Measurements from ENCODE around the gene IVNS1ABP.
"Not testable (repeated sequence)": the region's sequence is repeated elsewhere in the genome, so short reads cannot be mapped to it uniquely, and the experiment has no call there.

Gene IVNS1ABP

GRCh38 chr1:185317034-185317885 is at the start of gene IVNS1ABP:
TSS of gene IVNS1ABP (minus strand) at chr1:185317243. CDS start at chr1:185309493, 7,750 bp downstream.
- peak; percentile 98 for DNase-seq

- DNase-seq: no peak
Measured at GRCh38 chr1:185365951-185366350, 48.9 kb upstream of the IVNS1ABP start.

DNA sequence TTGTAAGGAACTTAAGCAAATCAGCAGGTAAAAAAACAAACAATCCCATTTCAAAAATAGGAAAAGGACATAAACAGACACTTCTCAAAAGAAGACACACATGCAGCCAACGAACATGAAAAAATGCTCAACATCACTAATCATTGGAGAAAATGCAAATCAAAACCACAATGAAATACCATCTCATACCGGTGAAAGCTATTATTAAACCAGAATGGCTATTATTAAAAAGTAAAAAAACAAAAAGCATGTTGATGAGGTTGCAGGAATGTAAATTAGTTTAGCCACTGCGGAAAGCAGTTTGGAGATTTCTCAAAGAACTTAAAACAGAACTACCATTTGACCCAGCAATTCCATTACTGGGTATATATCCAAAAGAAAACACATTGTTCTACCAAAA is 47.5 kb upstream of the IVNS1ABP start:
- DNase-seq: not testable (repeated sequence)

GRCh38 chr1:185363205-185363604 is 46.2 kb upstream of the IVNS1ABP start:
- DNase-seq: no peak

DNA sequence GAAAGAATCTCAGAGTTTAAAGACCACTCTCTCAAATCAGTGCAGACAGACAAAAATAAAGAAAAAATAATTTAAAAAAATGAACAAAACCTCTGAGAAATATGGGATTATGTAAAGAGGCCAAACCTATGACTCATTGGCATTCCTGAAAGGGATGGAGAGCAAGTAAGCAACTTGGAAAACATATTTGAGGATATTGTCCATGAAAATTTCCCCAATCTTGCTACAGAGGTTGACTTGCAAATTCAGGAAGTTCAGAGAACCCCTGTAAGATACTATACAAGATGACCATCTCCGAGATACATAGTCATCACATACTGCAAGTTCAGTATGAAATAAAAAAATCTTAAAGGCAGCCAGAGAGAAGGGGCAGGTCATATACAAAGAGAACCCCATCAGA is 43.7 kb upstream of the IVNS1ABP start:
- no peak for DNase-seq

DNA sequence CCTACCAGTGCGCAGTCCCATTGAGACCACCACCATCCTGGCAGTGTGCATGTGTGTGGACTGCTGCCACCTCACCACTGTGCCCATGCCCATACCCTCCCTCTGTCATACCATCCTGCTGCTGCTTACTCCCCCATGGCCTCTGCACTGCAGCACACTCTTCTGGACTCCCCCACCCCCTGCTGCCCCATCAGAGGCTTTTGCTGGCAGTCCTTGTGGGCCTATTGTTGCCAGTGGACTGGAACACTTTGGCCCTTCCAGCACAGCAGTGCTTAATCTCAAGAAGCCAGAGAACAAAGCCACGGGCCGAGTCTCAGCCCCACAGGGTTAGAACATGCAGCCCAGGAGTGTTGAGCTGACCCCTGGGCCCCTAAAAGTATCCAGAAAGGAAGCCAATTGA is 41.9 kb upstream of the IVNS1ABP start:
- no peak for DNase-seq

- no peak for DNase-seq
Measured at GRCh38 chr1:185355947-185356346, 38.9 kb upstream of the IVNS1ABP start.

DNA sequence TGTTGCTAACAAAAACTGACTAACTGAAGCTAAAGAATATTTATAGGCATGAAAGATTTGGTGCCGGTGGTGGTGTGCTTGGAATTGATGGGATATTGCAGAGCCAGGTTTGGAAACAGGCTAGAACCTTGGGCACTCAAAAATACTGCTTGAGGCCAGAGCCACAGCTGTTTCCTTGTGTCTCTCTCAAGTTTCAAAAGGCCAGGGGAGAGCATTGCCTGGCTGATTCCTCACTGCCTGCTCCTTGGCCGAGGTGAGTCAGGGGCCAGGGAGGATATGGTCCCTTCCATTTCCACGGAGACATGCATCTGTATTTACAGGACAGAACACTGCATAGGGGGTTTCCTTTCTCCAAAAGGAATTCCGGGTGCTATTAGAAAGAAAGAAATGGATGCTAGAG is 36.1 kb upstream of the IVNS1ABP start:
- DNase-seq: no peak

DNA sequence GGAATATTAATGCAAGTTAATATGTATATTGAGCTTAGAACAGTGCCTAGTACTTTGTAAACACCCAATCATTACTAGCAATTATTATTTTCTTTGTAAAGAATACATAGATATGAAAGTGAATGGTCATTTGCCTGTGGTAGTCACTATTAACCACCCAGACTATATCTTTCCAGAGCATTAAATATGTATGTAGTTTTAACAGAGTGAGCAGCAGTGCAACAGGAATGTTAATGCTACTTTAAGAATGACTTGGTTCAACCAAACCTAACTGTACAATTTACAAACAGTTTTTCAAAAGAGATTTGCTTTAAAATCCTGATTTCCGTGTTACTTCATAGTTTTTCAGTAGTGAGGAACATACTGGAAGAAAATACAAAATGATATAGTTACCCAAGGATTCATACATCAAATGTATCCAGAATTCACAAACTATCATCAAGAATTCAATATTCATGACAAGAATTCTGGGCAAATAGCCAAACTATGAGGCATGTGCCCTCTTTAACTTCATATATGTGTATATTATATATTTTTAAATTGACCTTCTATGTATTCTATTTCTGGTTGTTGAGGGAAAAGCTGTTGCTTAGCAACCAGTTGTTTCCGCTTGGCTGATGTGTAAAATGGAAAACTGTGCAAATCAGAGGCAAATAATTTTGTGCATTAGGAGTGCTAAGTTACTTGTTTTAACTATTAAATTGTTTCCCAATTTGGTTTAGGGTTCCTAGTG is 34.9 kb upstream of the IVNS1ABP start:
- no peak for DNase-seq

DNA sequence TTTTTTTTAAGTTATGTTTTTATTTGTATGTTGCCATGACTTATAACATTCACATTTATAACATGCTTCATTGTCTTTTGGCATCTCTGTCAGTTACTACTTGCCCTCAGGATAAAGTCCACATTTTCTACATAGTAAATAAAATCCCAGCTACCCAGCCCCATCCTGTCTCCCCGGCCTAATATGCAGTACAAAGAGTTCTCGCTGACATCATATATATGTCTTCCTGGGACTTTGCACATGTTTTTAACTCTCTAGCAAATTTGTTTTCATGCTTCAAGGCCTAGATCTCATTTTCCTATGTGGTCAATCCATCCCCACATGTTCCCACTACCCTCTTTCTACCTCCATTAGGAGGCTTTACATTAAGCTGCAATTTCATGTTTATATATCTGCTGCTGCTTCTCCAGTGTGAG is 33.0 kb upstream of the IVNS1ABP start:
- no peak for DNase-seq

DNA sequence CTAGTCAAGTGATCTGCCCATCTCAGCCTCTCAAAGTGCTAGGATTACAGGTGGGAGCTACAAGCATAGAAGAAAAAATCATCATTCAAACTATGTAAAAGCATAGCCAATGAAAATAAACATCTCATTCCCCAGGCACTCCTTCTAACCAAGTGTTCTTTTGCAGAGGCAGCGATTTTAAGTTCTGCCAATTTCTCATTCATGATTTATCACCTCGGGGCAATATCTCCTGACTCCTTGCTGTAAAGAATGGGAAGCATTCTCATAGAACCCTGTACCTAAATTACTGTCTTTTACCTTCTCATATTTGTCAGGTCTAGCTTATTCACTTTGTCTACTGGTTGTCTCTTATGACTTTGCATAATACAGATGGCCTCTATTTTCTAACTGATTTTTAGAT is 32.5 kb upstream of the IVNS1ABP start:
- no peak for DNase-seq

DNA sequence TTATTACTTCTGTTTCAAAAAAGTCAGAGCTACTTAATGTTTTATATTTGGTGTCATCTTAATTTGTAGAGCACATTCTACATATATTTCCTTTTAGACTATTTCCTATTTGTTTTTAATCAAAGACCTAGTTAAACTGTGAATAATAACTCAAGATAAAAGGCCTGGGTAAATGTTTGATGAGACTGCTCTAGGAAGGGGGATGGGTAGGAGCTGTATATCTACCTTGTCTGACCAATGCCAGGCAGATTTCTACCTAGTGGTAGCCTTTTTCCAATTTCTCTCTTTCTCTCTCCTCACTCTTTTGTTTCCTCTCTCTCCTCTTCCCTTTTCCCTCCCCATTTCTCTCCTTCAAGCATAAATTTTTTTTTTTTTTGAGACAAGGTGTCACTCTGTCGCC is 31.9 kb upstream of the IVNS1ABP start:
- DNase-seq: no peak

DNA sequence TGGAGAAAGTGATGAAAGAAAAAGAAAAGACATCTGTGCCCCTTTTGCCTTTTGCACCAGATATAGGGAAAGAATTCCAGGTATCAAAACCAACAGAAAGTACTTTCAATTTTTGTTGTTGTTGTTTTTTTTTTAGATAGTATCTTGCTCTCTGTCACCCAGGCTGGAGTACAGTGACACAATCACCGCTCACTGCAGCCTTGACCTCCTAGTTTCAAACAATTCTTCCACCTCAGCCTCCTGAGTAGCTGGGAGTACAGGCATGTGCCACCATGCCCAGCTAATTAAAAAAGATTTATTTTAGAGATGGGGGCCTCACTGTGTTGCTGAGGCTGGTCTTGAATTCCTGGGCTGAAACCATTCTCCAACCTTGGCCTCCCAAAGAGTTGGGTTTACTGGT is 31.3 kb upstream of the IVNS1ABP start:
- DNase-seq: no peak

GRCh38 chr1:185345913-185346720 is 29.1 kb upstream of the IVNS1ABP start:
- DNase-seq: no peak

DNA sequence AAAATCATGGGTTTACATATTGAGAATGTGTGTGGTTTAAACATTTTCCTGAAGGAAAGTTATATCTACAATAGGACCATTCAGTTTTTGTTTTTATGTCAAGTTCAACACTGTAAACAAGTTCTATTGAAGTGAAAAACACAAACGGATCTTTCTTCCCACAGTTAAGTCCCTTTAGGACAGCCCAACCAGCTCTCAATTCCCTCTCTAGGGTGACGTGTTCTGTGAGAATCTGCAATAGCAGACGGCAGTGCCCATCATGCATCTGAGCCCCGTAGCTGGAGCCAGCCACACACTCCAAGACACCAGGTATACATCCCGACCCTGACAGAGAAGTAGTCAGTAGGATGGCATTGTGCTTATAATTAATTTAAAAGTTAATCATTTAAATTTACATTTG is 26.3 kb upstream of the IVNS1ABP start:
- no peak for DNase-seq

- no peak for DNase-seq
Measured at GRCh38 chr1:185342672-185343259, 25.7 kb upstream of the IVNS1ABP start.

DNA sequence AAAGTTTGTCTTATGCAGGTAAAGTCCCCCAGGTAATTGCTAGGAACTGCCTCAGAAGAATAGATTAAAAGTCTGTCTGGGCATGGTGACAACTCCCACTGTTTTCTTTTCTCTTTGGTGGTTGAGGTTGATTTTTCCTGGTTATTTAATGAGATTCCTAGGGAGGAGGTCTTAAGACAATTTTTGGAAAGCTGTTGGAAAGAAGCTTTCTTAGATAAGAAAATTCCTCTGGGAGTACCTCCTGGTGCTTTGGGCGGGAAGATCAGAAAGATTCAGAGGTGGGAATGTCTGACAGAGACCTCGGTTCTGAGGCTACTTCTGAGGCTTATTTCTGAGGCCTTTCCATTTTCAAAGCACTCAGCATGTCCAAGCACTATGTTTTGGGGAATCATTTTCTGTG is 25.0 kb upstream of the IVNS1ABP start:
- DNase-seq: no peak

GRCh38 chr1:185341196-185341781 is 24.2 kb upstream of the IVNS1ABP start:
- no peak for DNase-seq

DNA sequence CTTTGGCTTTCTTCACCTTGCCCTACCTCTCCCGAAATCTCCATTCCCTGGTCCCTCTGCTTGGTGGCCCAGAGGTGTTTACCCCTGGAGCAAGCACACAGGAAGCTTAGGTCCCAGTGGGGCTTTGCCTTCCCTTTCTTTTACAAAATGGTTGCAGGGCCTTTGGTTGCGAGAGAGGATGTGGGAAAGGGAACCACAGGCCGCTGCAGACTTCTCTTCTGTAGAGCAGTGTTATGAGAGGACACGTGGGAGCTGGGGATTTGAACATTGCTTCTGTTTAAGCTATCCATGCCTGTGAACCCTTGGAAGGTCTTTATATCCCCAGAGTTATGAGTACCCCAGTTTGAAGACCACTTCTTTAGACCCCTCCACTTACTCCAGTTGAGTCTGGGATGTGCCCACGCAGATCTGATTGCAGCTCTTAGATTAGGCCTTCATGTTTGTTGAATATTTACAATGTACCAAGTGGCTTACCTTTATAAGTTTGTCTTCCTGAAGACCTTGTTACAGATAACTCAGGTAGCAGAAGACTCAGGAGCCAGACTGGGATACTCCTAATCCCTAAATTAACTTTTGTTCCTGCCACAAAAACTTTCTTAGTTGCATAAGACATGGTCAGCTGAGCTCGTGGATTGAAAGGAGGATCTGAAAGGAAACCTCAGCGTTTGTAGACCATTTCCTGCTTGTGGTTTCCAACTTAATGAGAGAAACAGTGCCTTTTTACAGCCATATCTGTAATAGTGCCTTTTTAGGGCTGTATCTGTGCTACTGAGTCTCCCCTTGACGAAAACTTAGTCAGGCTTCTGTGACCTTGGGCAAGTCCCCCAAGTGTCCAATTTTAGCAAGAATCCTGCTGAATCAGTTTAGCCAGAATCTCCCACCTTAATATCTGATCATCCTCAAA is 21.9 kb upstream of the IVNS1ABP start:
- DNase-seq: no peak

GRCh38 chr1:185337246-185337645 is 20.2 kb upstream of the IVNS1ABP start:
- no peak for DNase-seq

DNA sequence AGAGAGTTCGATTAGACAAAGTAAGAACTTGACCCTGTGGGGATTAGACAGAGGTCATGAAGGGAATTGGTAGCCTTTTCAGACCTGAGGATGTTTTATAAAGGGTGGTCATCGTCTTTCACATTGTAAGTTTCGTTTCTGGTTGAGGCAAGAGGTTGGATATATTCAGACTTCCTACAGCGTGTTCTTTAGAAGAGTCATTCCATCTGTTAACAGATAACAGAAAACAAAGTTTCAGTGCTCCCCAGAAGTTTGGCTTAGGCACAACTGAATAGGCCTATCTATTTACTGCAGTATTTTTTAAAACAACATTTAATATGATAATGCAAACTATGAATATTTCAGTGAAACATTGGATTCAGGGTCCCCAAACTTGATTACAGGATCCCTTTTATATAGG is 17.1 kb upstream of the IVNS1ABP start:
- no peak for DNase-seq

GRCh38 chr1:185328255-185328654 is 11.2 kb upstream of the IVNS1ABP start:
- no peak for DNase-seq
